K562 (cell line): Measurements from ENCODE around the gene LPGAT1. TPM values are rescaled to one million over a fixed set of nuclear protein-coding genes. Genes with fewer than 3 reads are reported as not detected.

Experiments
- ATF1 ChIP-seq, 2 experiments: fragments of 450-650 bp in 1 of 2; IDR thresholded peaks; 2 replicates each; pipeline ENCODE4 v1.6.1; 2016; ENCODE audit warnings: missing compliant biosample characterization in 1 of 2, missing genetic modification characterization in 1 of 2
- ERF ChIP-seq: fragments of 450-650 bp; formaldehyde crosslinking; IDR thresholded peaks from 2 replicates; pipeline ENCODE4 v1.4.0; 2020; ENCODE audit warnings: mild to moderate bottlenecking, mixed read lengths
- ETV6 ChIP-seq, 3 experiments: fragments of 150-350 bp in 1 of 3; sonication (generic) in 1 of 3; formaldehyde crosslinking in 1 of 3; IDR thresholded peaks; 2 replicates each; pipeline versions ENCODE4 v1.6.1 to v1.8.0; 2014 to 2022; ENCODE audit warnings: borderline replicate concordance in 2 of 3, low read depth in 2 of 3, antibody characterized with exemption in 1 of 3, low read length in 1 of 3, mild to moderate bottlenecking in 1 of 3, missing genetic modification reagents in 1 of 3
- FOXJ2 ChIP-seq: fragments of 200-800 bp; sonication (Bioruptor generic); IDR thresholded peaks from 2 replicates; pipeline ENCODE4 v1.6.1; 2016; ENCODE audit warnings: missing genetic modification characterization, missing compliant biosample characterization
- JUNB ChIP-seq: fragments of 450-650 bp; formaldehyde crosslinking; conservative IDR thresholded peaks from 2 replicates; pipeline ENCODE4 v1.4.0; 2020; ENCODE audit warnings: mild to moderate bottlenecking
- PYGO2 ChIP-seq: fragments of 450-650 bp; IDR thresholded peaks from 2 replicates; pipeline ENCODE4 v1.6.1; 2016; ENCODE audit warnings: mild to moderate bottlenecking, missing genetic modification characterization, moderate library complexity, missing compliant biosample characterization
- SMAD1 ChIP-seq: fragments of 150-350 bp; IDR thresholded peaks from 2 replicates; pipeline ENCODE4 v1.6.1; 2014; ENCODE audit warnings: low read length, low read depth; ENCODE audit not compliant: partially characterized antibody
- SMAD4 ChIP-seq: fragments of 250-450 bp; sonication (Bioruptor Pico); conservative IDR thresholded peaks from 2 replicates; pipeline ENCODE4 v1.8.0; 2021; ENCODE audit warnings: inconsistent platforms, mild to moderate bottlenecking, moderate library complexity
- SREBF1 ChIP-seq: fragments of 150-350 bp; IDR thresholded peaks from 2 replicates; pipeline ENCODE4 v1.6.1; 2014; ENCODE audit warnings: antibody characterized with exemption, low read depth, low read length, borderline replicate concordance
- SUPT5H ChIP-seq: fragments of 450-650 bp; IDR thresholded peaks from 2 replicates; pipeline ENCODE4 v1.6.1; 2016
- ZNF165 ChIP-seq: fragments of 250-450 bp; sonication (Bioruptor Pico); IDR thresholded peaks from 2 replicates; pipeline ENCODE4 v1.4.0; 2020; ENCODE audit warnings: borderline replicate concordance
- ZNF324 ChIP-seq: fragments of 250-450 bp; sonication (Bioruptor Pico); IDR thresholded peaks from 2 replicates; pipeline ENCODE4 v1.4.0; 2020; ENCODE audit warnings: mild to moderate bottlenecking
- ZNF408 ChIP-seq: fragments of 250-450 bp; sonication (Bioruptor Pico); IDR thresholded peaks from 2 replicates; pipeline ENCODE4 v1.4.0; 2020; ENCODE audit warnings: low read depth, mild to moderate bottlenecking, moderate library complexity
- ZNF507 ChIP-seq: conservative IDR thresholded peaks from 2 replicates; pipeline ENCODE4 v1.6.1; 2017; ENCODE audit warnings: missing genetic modification characterization, missing compliant biosample characterization
- ZNF583 ChIP-seq: fragments of 250-450 bp; sonication (Bioruptor Pico); IDR thresholded peaks from 2 replicates; pipeline ENCODE4 v1.4.0; 2020
- ZNF699 ChIP-seq: fragments of 250-450 bp; sonication (Bioruptor Pico); IDR thresholded peaks from 2 replicates; pipeline ENCODE4 v1.8.0; 2021; ENCODE audit warnings: mild to moderate bottlenecking, moderate library complexity; ENCODE audit not compliant: insufficient replicate concordance
- ZNF707 ChIP-seq: fragments of 250-450 bp; sonication (Bioruptor Pico); conservative IDR thresholded peaks from 2 replicates; pipeline ENCODE4 v1.8.0; 2022; ENCODE audit warnings: inconsistent platforms, mild to moderate bottlenecking, moderate library complexity
- polyA plus RNA-seq, 8 experiments: library from polyadenylated mRNA; depleted of rRNA in 4 of 8; stranded (reverse) in 5 of 8; unstranded in 3 of 8; fragments of >200 nt; fragmentation: Nextera tagmentation in 2 of 8; fragmentation: Illumina TruSeq in 1 of 8; extraction: Ambion mirVana in 2 of 8; extraction: Trizol in 1 of 8; gene quantifications; 2 replicates each; pipeline versions ENCODE4 v1.2.1 to v1.2.3, GENCODE V29; 2011 to 2014; ENCODE audit warnings: inconsistent platforms in 1 of 8, missing spikeins in 1 of 8
- total RNA-seq, 7 experiments: library from RNA; depleted of rRNA in 6 of 7; stranded (reverse); fragments of >200 nt in 6 of 7; fragmentation: Illumina TruSeq in 2 of 7; extraction: Trizol in 2 of 7; gene quantifications; 2 replicates each; pipeline versions ENCODE4 v1.2.1 to v1.2.3, GENCODE V29; 2011 to 2021; ENCODE audit warnings: low replicate concordance in 1 of 7
- TF ChIP-seq, protein P1 (sequence below): sonication (generic); formaldehyde crosslinking; IDR thresholded peaks from 2 replicates; pipeline ENCODE4 v1.8.1; 2023; ENCODE audit warnings: mild to moderate bottlenecking, missing genetic modification reagents
- TF ChIP-seq, protein P2 (sequence below): sonication (generic); formaldehyde crosslinking; IDR thresholded peaks from 2 replicates; pipeline ENCODE4 v1.8.0; 2023; ENCODE audit warnings: mild to moderate bottlenecking, missing genetic modification reagents

The LPGAT1 gene
- total and polyA plus RNA-seq, 9 of the 15 experiments (the other 6 are each of a cell fraction or from before 2014, with no cell fraction given): 5.7 to 31.4 (median 16.3) TPM

- TF ChIP-seq ZNF165 (CRISPR knock-in tag): no peak
- no peak for TF ChIP-seq ZNF707 (CRISPR knock-in tag)
- TF ChIP-seq, protein P1, sequence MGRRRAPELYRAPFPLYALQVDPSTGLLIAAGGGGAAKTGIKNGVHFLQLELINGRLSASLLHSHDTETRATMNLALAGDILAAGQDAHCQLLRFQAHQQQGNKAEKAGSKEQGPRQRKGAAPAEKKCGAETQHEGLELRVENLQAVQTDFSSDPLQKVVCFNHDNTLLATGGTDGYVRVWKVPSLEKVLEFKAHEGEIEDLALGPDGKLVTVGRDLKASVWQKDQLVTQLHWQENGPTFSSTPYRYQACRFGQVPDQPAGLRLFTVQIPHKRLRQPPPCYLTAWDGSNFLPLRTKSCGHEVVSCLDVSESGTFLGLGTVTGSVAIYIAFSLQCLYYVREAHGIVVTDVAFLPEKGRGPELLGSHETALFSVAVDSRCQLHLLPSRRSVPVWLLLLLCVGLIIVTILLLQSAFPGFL (CRISPR knock-in tag): no peak
- no peak for TF ChIP-seq ATF1 (CRISPR knock-in tag; IDR thresholded peaks at IDR 0.05)
- peak; percentile 40; the same call in 1 of the 2 replicates for TF ChIP-seq ATF1 (tag; IDR thresholded peaks at IDR 0.05)
- no peak for TF ChIP-seq ZNF507 (tag)
- peak; percentile 58 for TF ChIP-seq SMAD4
- no peak for TF ChIP-seq FOXJ2 (tag)
- no peak for TF ChIP-seq ETV6 (IDR thresholded peaks at IDR 0.05; ENCODE audit: borderline replicate concordance in 1 of 2, low read depth in 2 of 2, low read length in 1 of 2)
- no peak for TF ChIP-seq ETV6 (CRISPR knock-in tag; IDR thresholded peaks at IDR 0.05; ENCODE audit: borderline replicate concordance)
- no peak for TF ChIP-seq ZNF408 (CRISPR knock-in tag)
- TF ChIP-seq, protein P2, sequence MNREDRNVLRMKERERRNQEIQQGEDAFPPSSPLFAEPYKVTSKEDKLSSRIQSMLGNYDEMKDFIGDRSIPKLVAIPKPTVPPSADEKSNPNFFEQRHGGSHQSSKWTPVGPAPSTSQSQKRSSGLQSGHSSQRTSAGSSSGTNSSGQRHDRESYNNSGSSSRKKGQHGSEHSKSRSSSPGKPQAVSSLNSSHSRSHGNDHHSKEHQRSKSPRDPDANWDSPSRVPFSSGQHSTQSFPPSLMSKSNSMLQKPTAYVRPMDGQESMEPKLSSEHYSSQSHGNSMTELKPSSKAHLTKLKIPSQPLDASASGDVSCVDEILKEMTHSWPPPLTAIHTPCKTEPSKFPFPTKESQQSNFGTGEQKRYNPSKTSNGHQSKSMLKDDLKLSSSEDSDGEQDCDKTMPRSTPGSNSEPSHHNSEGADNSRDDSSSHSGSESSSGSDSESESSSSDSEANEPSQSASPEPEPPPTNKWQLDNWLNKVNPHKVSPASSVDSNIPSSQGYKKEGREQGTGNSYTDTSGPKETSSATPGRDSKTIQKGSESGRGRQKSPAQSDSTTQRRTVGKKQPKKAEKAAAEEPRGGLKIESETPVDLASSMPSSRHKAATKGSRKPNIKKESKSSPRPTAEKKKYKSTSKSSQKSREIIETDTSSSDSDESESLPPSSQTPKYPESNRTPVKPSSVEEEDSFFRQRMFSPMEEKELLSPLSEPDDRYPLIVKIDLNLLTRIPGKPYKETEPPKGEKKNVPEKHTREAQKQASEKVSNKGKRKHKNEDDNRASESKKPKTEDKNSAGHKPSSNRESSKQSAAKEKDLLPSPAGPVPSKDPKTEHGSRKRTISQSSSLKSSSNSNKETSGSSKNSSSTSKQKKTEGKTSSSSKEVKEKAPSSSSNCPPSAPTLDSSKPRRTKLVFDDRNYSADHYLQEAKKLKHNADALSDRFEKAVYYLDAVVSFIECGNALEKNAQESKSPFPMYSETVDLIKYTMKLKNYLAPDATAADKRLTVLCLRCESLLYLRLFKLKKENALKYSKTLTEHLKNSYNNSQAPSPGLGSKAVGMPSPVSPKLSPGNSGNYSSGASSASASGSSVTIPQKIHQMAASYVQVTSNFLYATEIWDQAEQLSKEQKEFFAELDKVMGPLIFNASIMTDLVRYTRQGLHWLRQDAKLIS (CRISPR knock-in tag): 0 out of 2 replicates have a peak, but pooled peaks have one; percentile 38
- TF ChIP-seq JUNB (CRISPR knock-in tag): no peak
- TF ChIP-seq ERF: 0 out of 2 replicates have a peak, but pooled peaks have one; percentile 64
- no peak for TF ChIP-seq SMAD1
- no peak for TF ChIP-seq ZNF699 (CRISPR knock-in tag)
- TF ChIP-seq ZNF583 (CRISPR knock-in tag): no peak
- peak; percentile 30; the same call in 1 of the 2 replicates for TF ChIP-seq SREBF1
- no peak for TF ChIP-seq PYGO2 (tag)
- TF ChIP-seq ZNF324: no peak
- TF ChIP-seq SUPT5H: no peak
Measured at GRCh38 chr1:211698161-211699026, 132.2 kb downstream of the LPGAT1 start (continued).
